ENCODE measurements around the gene KLHL4. TPM values are rescaled to one million over a fixed set of nuclear protein-coding genes. Genes with fewer than 3 reads are reported as not detected.
"Not testable (repeated sequence)": the region's sequence is repeated elsewhere in the genome, so short reads cannot be mapped to it uniquely, and the experiment has no call there.

KLHL4 gene
- polyA plus RNA-seq, 2 of the 4 experiments (the other 2 are of a cell fraction): 3.7 to 9.8 TPM

DNA sequence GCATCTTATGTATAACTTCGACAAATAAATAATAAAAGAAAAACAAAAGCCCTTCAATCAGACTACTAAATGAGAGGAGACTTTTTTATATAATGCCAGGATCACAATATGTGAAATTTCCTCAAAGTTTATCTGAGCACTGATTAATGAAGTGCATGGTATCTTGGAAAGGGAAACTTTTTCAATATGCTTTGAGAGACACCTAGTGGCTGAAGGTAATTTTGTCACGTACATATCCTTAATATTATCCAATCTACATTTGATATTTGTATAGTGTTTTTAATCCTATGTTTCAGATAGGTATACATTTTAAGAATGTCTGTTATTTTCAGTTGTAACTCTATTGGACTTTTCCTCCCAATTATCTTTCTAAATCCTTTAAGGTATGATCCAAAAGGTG lies 146.8 kb downstream of the KLHL4 start:
- 0% methylated on average over 2 of the region's 2 CpGs for WGBS (ENCODE audit: missing lambda C conversion rate)
- Histone ChIP-seq H3K4me3 (no peak overlapping the region), H3K27ac (no peak overlapping the region), H3K4me1 (no peaks in the 10 kb centered on the region), H3K4me2 (no peak overlapping the region), H3K9me3 (no peaks in the 10 kb centered on the region)
- TF ChIP-seq, protein P1, sequence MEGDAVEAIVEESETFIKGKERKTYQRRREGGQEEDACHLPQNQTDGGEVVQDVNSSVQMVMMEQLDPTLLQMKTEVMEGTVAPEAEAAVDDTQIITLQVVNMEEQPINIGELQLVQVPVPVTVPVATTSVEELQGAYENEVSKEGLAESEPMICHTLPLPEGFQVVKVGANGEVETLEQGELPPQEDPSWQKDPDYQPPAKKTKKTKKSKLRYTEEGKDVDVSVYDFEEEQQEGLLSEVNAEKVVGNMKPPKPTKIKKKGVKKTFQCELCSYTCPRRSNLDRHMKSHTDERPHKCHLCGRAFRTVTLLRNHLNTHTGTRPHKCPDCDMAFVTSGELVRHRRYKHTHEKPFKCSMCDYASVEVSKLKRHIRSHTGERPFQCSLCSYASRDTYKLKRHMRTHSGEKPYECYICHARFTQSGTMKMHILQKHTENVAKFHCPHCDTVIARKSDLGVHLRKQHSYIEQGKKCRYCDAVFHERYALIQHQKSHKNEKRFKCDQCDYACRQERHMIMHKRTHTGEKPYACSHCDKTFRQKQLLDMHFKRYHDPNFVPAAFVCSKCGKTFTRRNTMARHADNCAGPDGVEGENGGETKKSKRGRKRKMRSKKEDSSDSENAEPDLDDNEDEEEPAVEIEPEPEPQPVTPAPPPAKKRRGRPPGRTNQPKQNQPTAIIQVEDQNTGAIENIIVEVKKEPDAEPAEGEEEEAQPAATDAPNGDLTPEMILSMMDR (IDR thresholded peaks at IDR 0.05): peak; percentile 66
- TF ChIP-seq RAD21 (conservative IDR thresholded peaks at IDR 0.05 in 1 of 2, IDR thresholded peaks at IDR 0.05 in 1 of 2): peak; percentile 72 to 81
- TF ChIP-seq SMC3 (IDR thresholded peaks at IDR 0.05): peak; percentile 79
- no peak for TF ChIP-seq EHF (CRISPR knock-in tag; IDR thresholded peaks at IDR 0.05)
- no peak for TF ChIP-seq NR3C1 (IDR thresholded peaks at IDR 0.05)
- DNase-seq (ENCODE audit: low read depth in 1 of 2, low spot score in 1 of 2): peak; percentile 2 to 35
- ChIA-PET CTCF (interaction anchor here (0.9 kb wide), 1 partner anchor 180 kb away, joined by 3 read pairs; no protein-coding TSS in a partner anchor), POLR2A (no interaction called here)
- peak in 1 of 2 experiments; percentile 64; a peak in 2 of 6 replicates for ATAC-seq
- peak; percentile 96 for FAIRE-seq

DNA sequence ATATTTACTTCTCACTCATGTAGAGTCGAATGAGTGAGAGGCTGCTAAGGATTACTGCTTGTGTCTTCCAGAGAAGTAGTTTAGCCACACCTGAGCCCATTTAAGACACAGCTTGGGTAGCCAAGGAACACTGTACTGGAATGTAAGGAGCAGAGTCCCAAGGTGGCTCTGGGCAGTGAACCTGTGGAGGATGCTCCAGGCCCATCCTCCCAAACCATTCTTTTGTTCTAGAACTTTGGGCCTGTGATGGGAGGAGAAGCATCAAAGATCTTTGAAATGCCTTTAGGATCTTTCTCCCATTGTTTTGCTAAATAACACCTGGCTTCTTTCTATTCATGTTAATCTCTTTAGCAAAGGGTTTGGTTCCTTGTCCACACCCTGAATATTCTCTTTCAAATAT lies 162.2 kb downstream of the KLHL4 start:
- Histone ChIP-seq H3K27ac (no peak overlapping the region), H3K4me3 (no peak overlapping the region), H3K9me3 (no peaks in the 10 kb centered on the region), H3K4me2 (no peak overlapping the region), H3K4me1 (no peaks in the 10 kb centered on the region)
- no peak for ATAC-seq
- CTCF ChIA-PET: no interaction called here
- FAIRE-seq: no peak
- WGBS (ENCODE audit: missing lambda C conversion rate): 5% methylated on average over 1 of the region's 1 CpG
- POLR2A ChIA-PET: no interaction called here
- no peak for DNase-seq (ENCODE audit: low read depth in 1 of 2, low spot score in 1 of 2)
- no peak for TF ChIP-seq KDM1A (IDR thresholded peaks at IDR 0.05; ENCODE audit: low read depth)
- no peak for TF ChIP-seq KDM5A (IDR thresholded peaks at IDR 0.05)
- no peak for TF ChIP-seq NPAS2 (CRISPR knock-in tag; IDR thresholded peaks at IDR 0.05; ENCODE audit: borderline replicate concordance)
- TF ChIP-seq CEBPB (IDR thresholded peaks at IDR 0.05): no peak
- no peak for TF ChIP-seq EHMT2 (IDR thresholded peaks at IDR 0.05; ENCODE audit: low read depth)
- TF ChIP-seq HDAC2 (IDR thresholded peaks at IDR 0.05): no peak

DNA sequence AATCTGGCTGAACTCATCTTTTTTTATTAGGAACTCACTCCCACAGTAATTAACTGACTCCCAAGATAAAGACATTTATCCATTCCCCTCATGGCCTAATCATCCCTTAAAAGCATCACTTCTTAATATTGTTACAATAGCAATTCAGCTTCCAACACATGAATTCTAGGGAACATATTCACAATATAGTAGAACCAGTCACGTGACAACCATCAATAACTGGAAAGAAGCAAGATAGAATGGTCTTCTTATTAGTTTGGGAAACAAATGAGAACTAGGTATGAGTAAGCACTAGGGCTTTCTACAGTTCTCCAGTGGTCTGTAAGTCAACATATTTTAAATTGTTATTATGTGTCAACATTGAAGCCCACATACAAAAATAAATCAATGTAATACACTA lies 170.1 kb downstream of the KLHL4 start:
- no peak overlapping the region for H3K27ac ChIP-seq
- no peaks in the 10 kb centered on the region for H3K4me1 ChIP-seq
- ChIA-PET POLR2A (no interaction called here), CTCF (no interaction called here)
- no peak overlapping the region for H3K4me3 ChIP-seq
- H3K9me3 ChIP-seq: no peaks in the 10 kb centered on the region
- TF ChIP-seq EHMT2 (IDR thresholded peaks at IDR 0.05; ENCODE audit: low read depth) (no peak), CEBPB (IDR thresholded peaks at IDR 0.05) (no peak), HDAC2 (IDR thresholded peaks at IDR 0.05) (no peak), FOXS1 (CRISPR knock-in tag; IDR thresholded peaks at IDR 0.05) (no peak), POLR2AphosphoS2 (conservative IDR thresholded peaks at IDR 0.05; ENCODE audit: low read length) (no peak), CHD2 (IDR thresholded peaks at IDR 0.05; ENCODE audit: low read length, partially characterized antibody) (no peak), TP53 (CRISPR knock-in tag; IDR thresholded peaks at IDR 0.05) (no peak), RCOR1 (IDR thresholded peaks at IDR 0.05; ENCODE audit: low read depth, low read length) (no peak)
- TF ChIP-seq, protein P2, sequence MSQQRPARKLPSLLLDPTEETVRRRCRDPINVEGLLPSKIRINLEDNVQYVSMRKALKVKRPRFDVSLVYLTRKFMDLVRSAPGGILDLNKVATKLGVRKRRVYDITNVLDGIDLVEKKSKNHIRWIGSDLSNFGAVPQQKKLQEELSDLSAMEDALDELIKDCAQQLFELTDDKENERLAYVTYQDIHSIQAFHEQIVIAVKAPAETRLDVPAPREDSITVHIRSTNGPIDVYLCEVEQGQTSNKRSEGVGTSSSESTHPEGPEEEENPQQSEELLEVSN (IDR thresholded peaks at IDR 0.05; ENCODE audit: borderline replicate concordance, low read depth): no peak
- TF ChIP-seq, protein P3, sequence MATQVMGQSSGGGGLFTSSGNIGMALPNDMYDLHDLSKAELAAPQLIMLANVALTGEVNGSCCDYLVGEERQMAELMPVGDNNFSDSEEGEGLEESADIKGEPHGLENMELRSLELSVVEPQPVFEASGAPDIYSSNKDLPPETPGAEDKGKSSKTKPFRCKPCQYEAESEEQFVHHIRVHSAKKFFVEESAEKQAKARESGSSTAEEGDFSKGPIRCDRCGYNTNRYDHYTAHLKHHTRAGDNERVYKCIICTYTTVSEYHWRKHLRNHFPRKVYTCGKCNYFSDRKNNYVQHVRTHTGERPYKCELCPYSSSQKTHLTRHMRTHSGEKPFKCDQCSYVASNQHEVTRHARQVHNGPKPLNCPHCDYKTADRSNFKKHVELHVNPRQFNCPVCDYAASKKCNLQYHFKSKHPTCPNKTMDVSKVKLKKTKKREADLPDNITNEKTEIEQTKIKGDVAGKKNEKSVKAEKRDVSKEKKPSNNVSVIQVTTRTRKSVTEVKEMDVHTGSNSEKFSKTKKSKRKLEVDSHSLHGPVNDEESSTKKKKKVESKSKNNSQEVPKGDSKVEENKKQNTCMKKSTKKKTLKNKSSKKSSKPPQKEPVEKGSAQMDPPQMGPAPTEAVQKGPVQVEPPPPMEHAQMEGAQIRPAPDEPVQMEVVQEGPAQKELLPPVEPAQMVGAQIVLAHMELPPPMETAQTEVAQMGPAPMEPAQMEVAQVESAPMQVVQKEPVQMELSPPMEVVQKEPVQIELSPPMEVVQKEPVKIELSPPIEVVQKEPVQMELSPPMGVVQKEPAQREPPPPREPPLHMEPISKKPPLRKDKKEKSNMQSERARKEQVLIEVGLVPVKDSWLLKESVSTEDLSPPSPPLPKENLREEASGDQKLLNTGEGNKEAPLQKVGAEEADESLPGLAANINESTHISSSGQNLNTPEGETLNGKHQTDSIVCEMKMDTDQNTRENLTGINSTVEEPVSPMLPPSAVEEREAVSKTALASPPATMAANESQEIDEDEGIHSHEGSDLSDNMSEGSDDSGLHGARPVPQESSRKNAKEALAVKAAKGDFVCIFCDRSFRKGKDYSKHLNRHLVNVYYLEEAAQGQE (IDR thresholded peaks at IDR 0.05): no peak
- TF ChIP-seq, protein P4, sequence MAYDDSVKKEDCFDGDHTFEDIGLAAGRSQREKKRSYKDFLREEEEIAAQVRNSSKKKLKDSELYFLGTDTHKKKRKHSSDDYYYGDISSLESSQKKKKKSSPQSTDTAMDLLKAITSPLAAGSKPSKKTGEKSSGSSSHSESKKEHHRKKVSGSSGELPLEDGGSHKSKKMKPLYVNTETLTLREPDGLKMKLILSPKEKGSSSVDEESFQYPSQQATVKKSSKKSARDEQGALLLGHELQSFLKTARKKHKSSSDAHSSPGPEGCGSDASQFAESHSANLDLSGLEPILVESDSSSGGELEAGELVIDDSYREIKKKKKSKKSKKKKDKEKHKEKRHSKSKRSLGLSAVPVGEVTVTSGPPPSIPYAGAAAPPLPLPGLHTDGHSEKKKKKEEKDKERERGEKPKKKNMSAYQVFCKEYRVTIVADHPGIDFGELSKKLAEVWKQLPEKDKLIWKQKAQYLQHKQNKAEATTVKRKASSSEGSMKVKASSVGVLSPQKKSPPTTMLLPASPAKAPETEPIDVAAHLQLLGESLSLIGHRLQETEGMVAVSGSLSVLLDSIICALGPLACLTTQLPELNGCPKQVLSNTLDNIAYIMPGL (CRISPR knock-in tag; IDR thresholded peaks at IDR 0.05; ENCODE audit: borderline replicate concordance): no peak
- DNase-seq (ENCODE audit: low read depth in 1 of 2, low spot score in 1 of 2): no peak
- no peak overlapping the region for H3K4me2 ChIP-seq
- FAIRE-seq: no peak
- no peak for ATAC-seq
- 45% methylated on average over 1 of the region's 1 CpG for WGBS (ENCODE audit: missing lambda C conversion rate)

DNA sequence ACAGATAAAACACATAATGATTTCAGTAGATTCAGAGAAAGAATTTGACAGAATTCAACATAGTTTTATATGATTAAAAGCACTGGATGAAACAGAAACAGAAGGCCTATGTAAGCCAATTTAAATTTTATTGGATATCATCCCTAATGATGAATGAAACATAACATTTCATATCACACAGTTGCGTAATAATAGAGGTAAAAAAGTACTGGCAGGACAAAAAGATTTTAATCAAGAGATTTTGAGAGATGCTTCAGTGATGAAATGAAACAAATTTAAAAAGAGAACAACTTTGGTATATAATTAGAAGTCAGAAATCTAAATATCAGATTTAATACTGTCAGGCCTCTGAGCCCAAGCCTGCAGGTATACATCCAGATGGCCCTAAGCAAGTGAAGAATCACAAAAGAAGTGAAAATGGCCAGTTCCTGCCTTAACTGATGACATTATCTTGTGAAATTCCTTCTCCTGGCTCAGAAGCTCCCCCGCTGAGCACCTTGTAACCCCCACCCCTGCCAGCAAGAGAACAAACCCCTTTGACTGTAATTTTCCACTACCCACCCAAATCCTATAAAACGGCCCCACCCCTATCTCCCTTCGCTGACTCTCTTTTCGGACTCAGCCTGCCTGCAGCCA lies 170.6 kb downstream of the KLHL4 start:
- H3K4me2 ChIP-seq; H3K4me3 ChIP-seq; POLR2A ChIA-PET; H3K9me3 ChIP-seq; FAIRE-seq; CTCF ChIA-PET; H3K27ac ChIP-seq; H3K4me1 ChIP-seq; DNase-seq (ENCODE audit: low read depth in 1 of 2, low spot score in 1 of 2); ATAC-seq: not testable (repeated sequence)
- WGBS (ENCODE audit: missing lambda C conversion rate): 46% methylated on average over 5 of the region's 5 CpGs

DNA sequence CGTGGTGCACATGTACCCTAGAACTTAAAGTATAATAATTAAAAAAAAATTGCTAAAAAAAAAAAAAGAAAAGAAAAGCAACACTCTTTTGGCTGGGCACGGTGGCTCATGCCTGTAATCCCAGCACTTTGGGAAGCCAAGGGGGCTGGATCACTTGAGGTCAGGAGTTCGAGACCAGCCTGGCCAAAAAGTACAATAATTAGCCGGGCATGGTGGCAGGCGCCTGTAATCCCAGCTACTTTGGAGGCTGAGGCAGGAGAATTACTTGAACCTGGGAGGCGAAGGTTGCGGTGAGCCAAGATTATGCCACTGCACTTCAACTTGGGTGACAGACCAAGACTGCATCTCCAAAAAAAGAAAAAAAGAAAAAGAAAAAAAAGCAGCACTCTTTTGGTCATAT lies 171.6 kb downstream of the KLHL4 start:
- H3K9me3 ChIP-seq; ATAC-seq; FAIRE-seq; DNase-seq (ENCODE audit: low read depth in 1 of 2, low spot score in 1 of 2); H3K4me1 ChIP-seq; CTCF ChIA-PET; H3K4me2 ChIP-seq; H3K27ac ChIP-seq; H3K4me3 ChIP-seq; POLR2A ChIA-PET: not testable (repeated sequence)
- WGBS (ENCODE audit: missing lambda C conversion rate): 57% methylated on average over 7 of the region's 7 CpGs

Data from A549 (cell line).